Brain microvascular endothelial cell (primary cell): ENCODE measurements around the gene RAB11FIP3.

ENCODE experiments used
- DNase-seq: peaks from one replicate; pipeline ENCODE4 v3.0.0-alpha.2; 2020
- H3K27ac ChIP-seq: fragments of 250-450 bp; sonication (Bioruptor Pico); 2 replicates; pipeline ENCODE4 v1.5.1; 2020; ENCODE audit warnings: mild to moderate bottlenecking, moderate library complexity
- H3K27me3 ChIP-seq: fragments of 250-450 bp; sonication (Bioruptor Pico); replicated peaks from 2 replicates; pipeline ENCODE4 v1.5.1; 2020; ENCODE audit warnings: mild to moderate bottlenecking
- H3K36me3 ChIP-seq: fragments of 250-450 bp; sonication (Bioruptor Pico); replicated peaks from 2 replicates; pipeline ENCODE4 v1.5.1; 2020; ENCODE audit warnings: mild to moderate bottlenecking
- H3K4me3 ChIP-seq: 2 replicates; pipeline ENCODE4 v1.5.1; 2011; ENCODE audit warnings: low read depth, mild to moderate bottlenecking, control low read depth, low read length, moderate library complexity
- CTCF ChIP-seq: IDR thresholded peaks from 2 replicates; pipeline ENCODE4 v1.5.1; 2011; ENCODE audit warnings: low read depth, mild to moderate bottlenecking, moderate library complexity, low read length, control low read depth, inconsistent platforms; ENCODE audit errors: missing control alignments
- in situ Hi-C: cut with HindIII; loops from 2 replicates; pipeline ENCODE4 v1.10.0; 2017; ENCODE audit warnings: low sequenced_read_pairs, low pct_ligation_motif_present

RAB11FIP3 gene

GRCh38 chr16:561413-561794 is 136.0 kb downstream of the RAB11FIP3 start:
- no peak overlapping the region for H3K27ac ChIP-seq
- no peak for TF ChIP-seq CTCF
- peaks cover 36% of the 10 kb centered on the region for H3K27me3 ChIP-seq
- H3K36me3 ChIP-seq = no peaks in the 10 kb centered on the region
- DNase-seq = no peak
- H3K4me3 ChIP-seq = no peak overlapping the region
- in situ Hi-C loops = no loop called here

GRCh38 chr16:561957-562938 is 136.8 kb downstream of the RAB11FIP3 start:
- Histone ChIP-seq H3K27me3 (peaks cover 36% of the 10 kb centered on the region), H3K36me3 (no peaks in the 10 kb centered on the region), H3K4me3 (no peak overlapping the region), H3K27ac (no peak overlapping the region)
- in situ Hi-C loops = no loop called here
- DNase-seq = no peak
- no peak for TF ChIP-seq CTCF

GRCh38 chr16:563072-563644 is 137.7 kb downstream of the RAB11FIP3 start:
- Histone ChIP-seq H3K27me3 (peaks cover 36% of the 10 kb centered on the region), H3K27ac (no peak overlapping the region), H3K4me3 (no peak overlapping the region), H3K36me3 (no peaks in the 10 kb centered on the region)
- no peak for DNase-seq
- in situ Hi-C loops = no loop called here
- no peak for TF ChIP-seq CTCF

- DNase-seq = no peak
- in situ Hi-C loops = no loop called here
- no peak for TF ChIP-seq CTCF
- Histone ChIP-seq H3K4me3 (no peak overlapping the region), H3K27me3 (peaks cover 19% of the 10 kb centered on the region), H3K27ac (no peak overlapping the region), H3K36me3 (no peaks in the 10 kb centered on the region)
These were observed 139.4 kb downstream of the RAB11FIP3 start for GRCh38 chr16:564690-565418.

- peaks cover 15% of the 10 kb centered on the region for H3K27me3 ChIP-seq
- no peak for TF ChIP-seq CTCF
- H3K27ac ChIP-seq = no peak overlapping the region
- in situ Hi-C loops = no loop called here
- no peak for DNase-seq
- H3K4me3 ChIP-seq = no peak overlapping the region
- H3K36me3 ChIP-seq = no peaks in the 10 kb centered on the region
These were observed 140.2 kb downstream of the RAB11FIP3 start for GRCh38 chr16:565419-566330.
